Upper lobe of left lung (tissue), 6 donors: Measurements from ENCODE around the gene HOXB2. TPM values are rescaled to one million over a fixed set of nuclear protein-coding genes. Genes with fewer than 3 reads are reported as not detected.

ENCODE experiments used
- ATAC-seq, 2 donors: fragments of 200-7000 bp; cut with Tn5 transposase; one replicate each; pipeline ENCODE4 v1.9.1; 2022; ENCODE audit warnings: mild to moderate bottlenecking in 2 of 2, moderate library complexity in 2 of 2; ENCODE audit not compliant: low FRiP score in 2 of 2
- DNase-seq, 2 donors: peaks; one replicate each; pipeline ENCODE4 v3.0.0-alpha.2; 2019 to 2020
- H3K27ac ChIP-seq, 4 donors: fragments of 200-600 bp; sonication (generic); one replicate each; pipeline ENCODE4 v1.5.1; 2016 to 2019
- H3K27me3 ChIP-seq, 4 donors: fragments of 200-600 bp; sonication (generic); one replicate each; pipeline ENCODE4 v1.5.1; 2017 to 2019
- H3K36me3 ChIP-seq, 4 donors: fragments of 200-600 bp; sonication (generic); one replicate each; pipeline ENCODE4 v1.5.1; 2016 to 2019
- H3K4me1 ChIP-seq, 4 donors: fragments of 200-600 bp; sonication (generic); one replicate each; pipeline ENCODE4 v1.5.1; 2018 to 2019
- H3K4me3 ChIP-seq, 4 donors: fragments of 200-600 bp; sonication (generic); one replicate each; pipeline ENCODE4 v1.5.1; 2017 to 2019; ENCODE audit warnings: mild to moderate bottlenecking in 2 of 4, moderate library complexity in 1 of 4
- H3K9me3 ChIP-seq, 4 donors: fragments of 200-600 bp; sonication (generic); one replicate each; pipeline ENCODE4 v1.5.1; 2018 to 2019
- CTCF ChIP-seq, 6 experiments: fragments of 450-650 bp in 4 of 6; fragments of 200-600 bp in 2 of 6; sonication (generic) in 2 of 6; IDR thresholded peaks; one replicate each; pipeline ENCODE4 v1.5.1; 2016 to 2019; ENCODE audit warnings: antibody characterized with exemption in 6 of 6
- EP300 ChIP-seq, 4 donors: sonication (generic); formaldehyde crosslinking; IDR thresholded peaks; one replicate each; pipeline ENCODE4 v1.5.1; 2017; ENCODE audit warnings: antibody characterized with exemption in 4 of 4, control low read depth in 2 of 4
- POLR2A ChIP-seq, 4 donors: fragments of 450-650 bp; IDR thresholded peaks; one replicate each; pipeline ENCODE4 v1.5.1; 2016 to 2017; ENCODE audit warnings: antibody characterized with exemption in 4 of 4, mild to moderate bottlenecking in 2 of 4
- POLR2AphosphoS5 ChIP-seq, 2 donors: sonication (generic); formaldehyde crosslinking; IDR thresholded peaks; one replicate each; pipeline ENCODE4 v1.5.1; 2017; ENCODE audit warnings: antibody characterized with exemption in 2 of 2
- WGBS, 2 donors: methylation state at CpG; one replicate each; pipeline ENCODE4 v1.1.5; 2017 to 2018; 5-methylcytosine and 5-hydroxymethylcytosine counted together
- total RNA-seq, 6 donors: library from RNA; depleted of rRNA in 4 of 6; stranded (reverse); fragments of >200 nt in 4 of 6; gene quantifications; one replicate each; pipeline versions ENCODE4 v1.1.0 to v1.2.1, GENCODE V29; 2016 to 2021
- donor health status: DM: no; HTN: no; CAD: no; lungs with moderate emphysema.
- donor health status: DM: no; HTN: yes; CAD: no; lungs with severe emphysema.

Gene HOXB2
- total RNA-seq, 6 donors from 2014 or later: 1.4 to 16.1 (median 7.4) TPM

GRCh38 chr17:48553826-48554225, 8.9 kb upstream of the HOXB2 start:
- H3K36me3 ChIP-seq: no peaks in the 10 kb centered on the region
- WGBS, 2 donors: 55 to 60% methylated on average over 1 of the region's 1 CpG
- H3K27ac ChIP-seq: peak overlapping the region; percentile 60 to 86 (median 76)
- peaks cover 2 to 17% (median 6%) of the 10 kb centered on the region in 4 donors for H3K4me1 ChIP-seq
- H3K27me3 ChIP-seq: peaks cover 0 to 29% (median 13%) of the 10 kb centered on the region in 4 donors
- H3K4me3 ChIP-seq: peak overlapping the region in 2 of 4 donors; percentile 33 to 40
- ATAC-seq (no peak), DNase-seq (no peak)
- no peaks in the 10 kb centered on the region for H3K9me3 ChIP-seq
- TF ChIP-seq POLR2AphosphoS5 (IDR thresholded peaks at IDR 0.05): no peak
- TF ChIP-seq CTCF (IDR thresholded peaks at IDR 0.05): no peak
- no peak for TF ChIP-seq EP300 (IDR thresholded peaks at IDR 0.05)
- no peak for TF ChIP-seq POLR2A (IDR thresholded peaks at IDR 0.05)

- Histone ChIP-seq H3K27me3 (peaks cover 0 to 29% (median 13%) of the 10 kb centered on the region in 4 donors), H3K4me1 (peaks cover 2 to 17% (median 6%) of the 10 kb centered on the region in 4 donors), H3K36me3 (no peaks in the 10 kb centered on the region), H3K27ac (peak overlapping the region; percentile 29 to 86 (median 76)), H3K9me3 (no peaks in the 10 kb centered on the region), H3K4me3 (peak overlapping the region in 2 of 4 donors; percentile 33 to 40)
- WGBS, 2 donors: 46 to 51% methylated on average over 5 of the region's 5 CpGs
- no peak for TF ChIP-seq POLR2AphosphoS5 (IDR thresholded peaks at IDR 0.05)
- no peak for TF ChIP-seq POLR2A (IDR thresholded peaks at IDR 0.05)
- no peak for TF ChIP-seq EP300 (IDR thresholded peaks at IDR 0.05)
- no peak for TF ChIP-seq CTCF (IDR thresholded peaks at IDR 0.05)
- DNase-seq (no peak), ATAC-seq (no peak)
Measured at GRCh38 chr17:48553190-48553547, 8.3 kb upstream of the HOXB2 start.

- H3K4me1 ChIP-seq: peaks cover 2 to 17% (median 7%) of the 10 kb centered on the region in 4 donors
- DNase-seq (no peak), ATAC-seq (peak; percentile 73)
- H3K9me3 ChIP-seq: no peaks in the 10 kb centered on the region
- 30 to 34% methylated on average over 8 to 11 of the region's 11 CpGs for WGBS, 2 donors
- H3K27me3 ChIP-seq: peaks cover 0 to 29% (median 13%) of the 10 kb centered on the region in 4 donors
- TF ChIP-seq POLR2A (IDR thresholded peaks at IDR 0.05) (peak in 1 of 4 donors; percentile 55), CTCF (IDR thresholded peaks at IDR 0.05) (no peak), POLR2AphosphoS5 (IDR thresholded peaks at IDR 0.05) (peak in 1 of 2 donors; percentile 19), EP300 (IDR thresholded peaks at IDR 0.05) (no peak)
- H3K36me3 ChIP-seq: no peaks in the 10 kb centered on the region
- peak overlapping the region; percentile 64 to 86 (median 76) for H3K27ac ChIP-seq
- H3K4me3 ChIP-seq: peak overlapping the region in 2 of 4 donors; percentile 33 to 40
Measured at GRCh38 chr17:48552466-48553189, 7.7 kb upstream of the HOXB2 start.

GRCh38 chr17:48551596-48552465, 6.9 kb upstream of the HOXB2 start:
- DNase-seq: peak in 1 of 2 donors; percentile 81
- peaks cover 0 to 29% (median 13%) of the 10 kb centered on the region in 4 donors for H3K27me3 ChIP-seq
- no peak overlapping the region for H3K4me3 ChIP-seq
- no peak for ATAC-seq
- no peaks in the 10 kb centered on the region for H3K36me3 ChIP-seq
- TF ChIP-seq POLR2AphosphoS5 (IDR thresholded peaks at IDR 0.05) (no peak), CTCF (IDR thresholded peaks at IDR 0.05) (no peak), EP300 (IDR thresholded peaks at IDR 0.05) (no peak), POLR2A (IDR thresholded peaks at IDR 0.05) (no peak)
- WGBS, 2 donors: 52 to 60% methylated on average over 34 to 45 of the region's 47 CpGs
- peaks cover 2 to 17% (median 7%) of the 10 kb centered on the region in 4 donors for H3K4me1 ChIP-seq
- no peaks in the 10 kb centered on the region for H3K9me3 ChIP-seq
- peak overlapping the region; percentile 64 to 86 (median 76) for H3K27ac ChIP-seq
